Endothelial cell (in vitro differentiated cells): ENCODE data around the gene THBS3. TPM values are rescaled to one million over a fixed set of nuclear protein-coding genes. Genes with fewer than 3 reads are reported as not detected.
A peak's percentile ranks its signal among the peaks of the same experiment; 100 is the strongest.

ENCODE experiments used
- DNase-seq: peaks from one replicate; pipeline ENCODE4 v3.0.0; 2021; ENCODE audit warnings: low spot score
- H3K27ac Mint-ChIP-seq: one replicate; pipeline ENCODE4 v1.8.0; 2021; ENCODE audit warnings: mixed read lengths, inconsistent platforms; ENCODE audit not compliant: unreplicated experiment
- H3K27me3 Mint-ChIP-seq: one replicate; pipeline ENCODE4 v1.8.0; 2021; ENCODE audit warnings: mild to moderate bottlenecking, moderate library complexity, mixed read lengths, inconsistent platforms; ENCODE audit not compliant: unreplicated experiment
- H3K36me3 Mint-ChIP-seq: one replicate; pipeline ENCODE4 v1.8.0; 2021; ENCODE audit warnings: mild to moderate bottlenecking, low read depth, mixed read lengths, inconsistent platforms; ENCODE audit not compliant: unreplicated experiment
- H3K4me1 Mint-ChIP-seq: one replicate; pipeline ENCODE4 v1.8.0; 2021; ENCODE audit warnings: mild to moderate bottlenecking, mixed read lengths, inconsistent platforms; ENCODE audit not compliant: unreplicated experiment
- H3K4me3 Mint-ChIP-seq: one replicate; pipeline ENCODE4 v1.8.0; 2021; ENCODE audit warnings: mild to moderate bottlenecking, mixed read lengths, inconsistent platforms; ENCODE audit not compliant: unreplicated experiment
- H3K9me3 Mint-ChIP-seq: one replicate; pipeline ENCODE4 v1.8.0; 2021; ENCODE audit warnings: mixed read lengths, inconsistent platforms; ENCODE audit not compliant: unreplicated experiment
- CTCF ChIP-seq: fragments of 200-600 bp; sonication (generic); IDR thresholded peaks from one replicate; pipeline ENCODE4 v1.5.0; 2021; ENCODE audit warnings: antibody characterized with exemption; ENCODE audit not compliant: unreplicated experiment
- total RNA-seq: library from RNA; stranded (reverse); fragmentation: NEBNext Ultra II Directional; extraction: Animal tissue kit (Norgen Biotek cat#: 25700); gene quantifications from one replicate; pipeline ENCODE4 v1.2.1, GENCODE V29; 2021; ENCODE audit not compliant: unreplicated experiment

Gene THBS3
- total RNA-seq, 1 donor from 2014 or later: 35.5 TPM

GRCh38 chr1:155178441-155179111, 29.1 kb downstream of the THBS3 start:
- no peak for TF ChIP-seq CTCF
- H3K36me3 Mint-ChIP-seq: peaks cover 20% of the 10 kb centered on the region
- DNase-seq: no peak
- peaks cover 7% of the 10 kb centered on the region for H3K27me3 Mint-ChIP-seq
- H3K4me3 Mint-ChIP-seq: peak overlapping the region; percentile 63
- H3K9me3 Mint-ChIP-seq: no peaks in the 10 kb centered on the region
- H3K4me1 Mint-ChIP-seq: peaks cover 15% of the 10 kb centered on the region
- no peak overlapping the region for H3K27ac Mint-ChIP-seq

- Mint-ChIP-seq H3K27me3 (peaks cover 6% of the 10 kb centered on the region), H3K27ac (no peak overlapping the region), H3K9me3 (no peaks in the 10 kb centered on the region), H3K4me1 (peaks cover 21% of the 10 kb centered on the region), H3K36me3 (peaks cover 20% of the 10 kb centered on the region), H3K4me3 (peak overlapping the region; percentile 25)
- DNase-seq: no peak
- no peak for TF ChIP-seq CTCF
These were observed 29.8 kb downstream of the THBS3 start for GRCh38 chr1:155177918-155178281.

- no peaks in the 10 kb centered on the region for H3K9me3 Mint-ChIP-seq
- DNase-seq: peak; percentile 1
- no peak overlapping the region for H3K27ac Mint-ChIP-seq
- peaks cover 24% of the 10 kb centered on the region for H3K4me1 Mint-ChIP-seq
- TF ChIP-seq CTCF: no peak
- peaks cover 8% of the 10 kb centered on the region for H3K27me3 Mint-ChIP-seq
- peaks cover 22% of the 10 kb centered on the region for H3K36me3 Mint-ChIP-seq
- H3K4me3 Mint-ChIP-seq: peak overlapping the region; percentile 25
These were observed 30.3 kb downstream of the THBS3 start for GRCh38 chr1:155177192-155177917.

- H3K27me3 Mint-ChIP-seq: peaks cover 8% of the 10 kb centered on the region
- DNase-seq: peak; percentile 86
- H3K36me3 Mint-ChIP-seq: peaks cover 28% of the 10 kb centered on the region
- H3K27ac Mint-ChIP-seq: peak overlapping the region; percentile 64
- peak; percentile 81 for TF ChIP-seq CTCF
- peak overlapping the region; percentile 14 for H3K4me3 Mint-ChIP-seq
- peaks cover 30% of the 10 kb centered on the region for H3K4me1 Mint-ChIP-seq
- H3K9me3 Mint-ChIP-seq: no peaks in the 10 kb centered on the region
These were observed 31.1 kb downstream of the THBS3 start for GRCh38 chr1:155176544-155177071.

- H3K4me1 Mint-ChIP-seq: peaks cover 30% of the 10 kb centered on the region
- no peak overlapping the region for H3K27ac Mint-ChIP-seq
- H3K27me3 Mint-ChIP-seq: peaks cover 8% of the 10 kb centered on the region
- H3K9me3 Mint-ChIP-seq: no peaks in the 10 kb centered on the region
- TF ChIP-seq CTCF: no peak
- H3K36me3 Mint-ChIP-seq: peaks cover 28% of the 10 kb centered on the region
- DNase-seq: no peak
- no peak overlapping the region for H3K4me3 Mint-ChIP-seq
These were observed 31.7 kb downstream of the THBS3 start for GRCh38 chr1:155175927-155176371.
